Stimulated activated CD8-positive, alpha-beta memory T cell treated with anti-CD3 and anti-CD28 coated beads, Interleukin-2, amount 100 ng/mL, for 48 hours (primary cell): ENCODE data around the gene CLDN17.

Experiments used
- DNase-seq, 2 donors: peaks; one replicate each; pipeline ENCODE4 v3.0.0-alpha.2; 2020; ENCODE audit warnings: low read depth in 2 of 2

CLDN17 gene

GRCh38 chr21:30166705-30167104 lies at the start of gene CLDN17:
CLDN17 (minus strand) TSS chr21:30166805; CDS start chr21:30166617, 188 bp downstream.
- DNase-seq, result no peak

GRCh38 chr21:30216041-30216723 lies 49.6 kb upstream of the CLDN17 start, which contains the start of gene CLDN8:
CLDN8 (minus strand) TSS chr21:30216097; CDS start chr21:30215925, 172 bp downstream.
- no peak for DNase-seq

GRCh38 chr21:30211071-30211470 lies 44.5 kb upstream of the CLDN17 start:
- DNase-seq, result no peak

- DNase-seq, result no peak
These were observed 43.0 kb upstream of the CLDN17 start for GRCh38 chr21:30209601-30210000.

- no peak for DNase-seq
These were observed 40.6 kb upstream of the CLDN17 start for GRCh38 chr21:30207252-30207579.

- DNase-seq, result no peak
These were observed 40.1 kb upstream of the CLDN17 start for GRCh38 chr21:30206551-30207251.

GRCh38 chr21:30200000-30200399 lies 33.4 kb upstream of the CLDN17 start:
- no peak for DNase-seq

- no peak for DNase-seq
These were observed 28.2 kb upstream of the CLDN17 start for GRCh38 chr21:30194701-30195299.

GRCh38 chr21:30193201-30193600 lies 26.6 kb upstream of the CLDN17 start:
- DNase-seq, result no peak

GRCh38 chr21:30190554-30190953 lies 23.9 kb upstream of the CLDN17 start:
- DNase-seq, result no peak

GRCh38 chr21:30189773-30190172 lies 23.2 kb upstream of the CLDN17 start:
- DNase-seq, result no peak

GRCh38 chr21:30186242-30186641 lies 19.6 kb upstream of the CLDN17 start:
- no peak for DNase-seq

GRCh38 chr21:30168086-30168485 lies 1.5 kb upstream of the CLDN17 start:
- no peak for DNase-seq

- no peak for DNase-seq
These were observed 434 bp downstream of the CLDN17 start for GRCh38 chr21:30166171-30166570.

- no peak for DNase-seq
These were observed 1.8 kb downstream of the CLDN17 start for GRCh38 chr21:30164796-30165195.

- DNase-seq, result no peak
These were observed 12.8 kb downstream of the CLDN17 start for GRCh38 chr21:30153697-30154340.

GRCh38 chr21:30152792-30153191 lies 13.8 kb downstream of the CLDN17 start:
- no peak for DNase-seq

- DNase-seq, result no peak
These were observed 17.7 kb downstream of the CLDN17 start for GRCh38 chr21:30148906-30149305.

- DNase-seq, result no peak
These were observed 19.9 kb downstream of the CLDN17 start for GRCh38 chr21:30146558-30147282.

- DNase-seq, result no peak
These were observed 28.1 kb downstream of the CLDN17 start for GRCh38 chr21:30138483-30138882.

- no peak for DNase-seq
These were observed 37.4 kb downstream of the CLDN17 start for GRCh38 chr21:30129246-30129645.

GRCh38 chr21:30126576-30126975 lies 40.0 kb downstream of the CLDN17 start:
- DNase-seq, result no peak
